Subcutaneous abdominal adipose tissue (tissue), 5 donors: Measurements from ENCODE around the gene KATNBL1.

Experiments used
- H3K27ac ChIP-seq: one replicate; pipeline ENCODE4 v1.7.0; 2013; ENCODE audit warnings: low read depth, mild to moderate bottlenecking, inconsistent platforms, low read length, moderate library complexity
- H3K27me3 ChIP-seq, 5 donors: one replicate each; pipeline ENCODE4 v1.7.0; 2013; ENCODE audit warnings: low read length in 5 of 5, inconsistent platforms in 1 of 5; ENCODE audit not compliant: control insufficient read depth in 5 of 5, insufficient read depth in 4 of 5
- H3K36me3 ChIP-seq, 5 donors: one replicate each; pipeline ENCODE4 v1.7.0; 2013; ENCODE audit warnings: low read length in 5 of 5; ENCODE audit not compliant: control insufficient read depth in 5 of 5, insufficient read depth in 5 of 5
- H3K4me1 ChIP-seq, 5 donors: one replicate each; pipeline ENCODE4 v1.7.0; 2013; ENCODE audit warnings: low read length in 5 of 5, mild to moderate bottlenecking in 3 of 5, moderate library complexity in 1 of 5; ENCODE audit not compliant: control insufficient read depth in 5 of 5, insufficient read depth in 5 of 5
- H3K4me3 ChIP-seq, 5 donors: one replicate each; pipeline ENCODE4 v1.7.0; 2013; ENCODE audit warnings: low read length in 5 of 5, low read depth in 1 of 5
- H3K9ac ChIP-seq, 5 donors: one replicate each; pipeline ENCODE4 v1.7.0; 2013; ENCODE audit warnings: low read length in 5 of 5, mild to moderate bottlenecking in 4 of 5, moderate library complexity in 3 of 5
- H3K9me3 ChIP-seq, 5 donors: one replicate each; pipeline ENCODE4 v1.7.0; 2013; ENCODE audit warnings: low read length in 5 of 5; ENCODE audit not compliant: control insufficient read depth in 5 of 5
- donor health status: healthy.
- donor health status: healthy.
- donor health status: healthy.
- donor health status: healthy.
- donor health status: healthy.

The KATNBL1 gene, protein sequence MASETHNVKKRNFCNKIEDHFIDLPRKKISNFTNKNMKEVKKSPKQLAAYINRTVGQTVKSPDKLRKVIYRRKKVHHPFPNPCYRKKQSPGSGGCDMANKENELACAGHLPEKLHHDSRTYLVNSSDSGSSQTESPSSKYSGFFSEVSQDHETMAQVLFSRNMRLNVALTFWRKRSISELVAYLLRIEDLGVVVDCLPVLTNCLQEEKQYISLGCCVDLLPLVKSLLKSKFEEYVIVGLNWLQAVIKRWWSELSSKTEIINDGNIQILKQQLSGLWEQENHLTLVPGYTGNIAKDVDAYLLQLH

GRCh38 chr15:34209421-34210282 lies at the start of gene KATNBL1:
Gene KATNBL1 (minus strand): TSS chr15:34210096. CDS start chr15:34163676, 46,420 bp downstream.
- H3K36me3 ChIP-seq: peaks cover 0 to 6% (median 0%) of the 10 kb centered on the region in 5 donors
- H3K9ac ChIP-seq: peak within 1 kb of the TSS; percentile 81 to 96 (median 93)
- H3K4me3 ChIP-seq: peak within 1 kb of the TSS; percentile 79 to 92 (median 85)
- peaks cover 0 to 15% (median 13%) of the 10 kb centered on the region in 5 donors for H3K4me1 ChIP-seq
- H3K27me3 ChIP-seq: no peaks in the 10 kb centered on the region
- peak within 1 kb of the TSS; percentile 68 for H3K27ac ChIP-seq
- H3K9me3 ChIP-seq: no peaks in the 10 kb centered on the region

GRCh38 chr15:34259566-34259965 lies 49.7 kb upstream of the KATNBL1 start:
- Histone ChIP-seq H3K27ac (no peak overlapping the region), H3K4me3 (no peak overlapping the region)

DNA sequence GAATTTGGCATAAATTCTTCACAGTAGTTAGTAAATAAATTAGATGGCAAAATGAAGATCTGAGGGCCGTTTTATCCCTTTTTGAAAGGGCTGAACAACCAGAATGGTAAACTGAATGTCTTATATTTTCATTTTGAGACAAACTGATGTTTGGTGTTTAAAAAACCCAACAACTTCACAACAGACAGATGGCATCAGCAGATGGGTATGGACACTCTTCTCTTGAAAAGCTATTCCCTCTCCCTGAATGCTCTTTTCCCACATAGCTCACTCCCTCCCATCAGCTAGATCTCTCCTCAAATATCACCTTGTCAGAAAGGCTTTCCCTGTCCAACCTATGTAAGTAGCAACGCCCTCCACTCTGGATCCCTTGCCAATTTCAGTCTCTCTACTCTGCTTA lies 48.3 kb upstream of the KATNBL1 start:
- Histone ChIP-seq H3K4me1 (no peaks in the 10 kb centered on the region), H3K9ac (no peak overlapping the region), H3K36me3 (peaks cover 36 to 52% (median 43%) of the 10 kb centered on the region in 5 donors), H3K27me3 (no peaks in the 10 kb centered on the region), H3K4me3 (no peak overlapping the region), H3K9me3 (no peaks in the 10 kb centered on the region), H3K27ac (no peak overlapping the region)

More at GRCh38 chr15:34259566-34259965, 49.7 kb upstream of the KATNBL1 start:
- Histone ChIP-seq H3K4me1 (no peaks in the 10 kb centered on the region), H3K9me3 (no peaks in the 10 kb centered on the region), H3K27me3 (no peaks in the 10 kb centered on the region), H3K36me3 (peaks cover 24 to 37% (median 31%) of the 10 kb centered on the region in 5 donors), H3K9ac (no peak overlapping the region)

DNA sequence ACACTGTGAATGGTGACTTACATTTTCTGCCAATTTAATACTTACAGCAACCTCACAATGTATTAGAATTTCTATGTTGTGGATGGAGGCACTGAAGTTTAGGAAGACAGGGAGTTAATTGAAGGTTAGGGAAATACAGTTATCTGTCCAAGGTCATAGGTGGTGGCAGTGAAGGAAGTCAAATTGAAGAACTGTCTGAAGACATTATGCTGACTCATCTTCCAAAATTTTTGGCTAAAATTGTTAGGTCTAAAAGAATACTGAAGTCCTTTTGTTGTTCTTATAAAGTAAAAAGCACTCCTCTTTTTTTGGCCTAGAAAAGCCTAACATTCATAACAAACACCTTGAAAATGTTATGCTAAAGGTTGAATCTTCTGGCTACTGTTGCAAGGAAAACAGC lies 42.6 kb upstream of the KATNBL1 start:
- H3K36me3 ChIP-seq: peaks cover 58 to 94% (median 69%) of the 10 kb centered on the region in 5 donors
- H3K9ac ChIP-seq: no peak overlapping the region
- H3K4me3 ChIP-seq: no peak overlapping the region
- no peaks in the 10 kb centered on the region for H3K27me3 ChIP-seq
- H3K9me3 ChIP-seq: no peaks in the 10 kb centered on the region
- no peaks in the 10 kb centered on the region for H3K4me1 ChIP-seq
- no peak overlapping the region for H3K27ac ChIP-seq

DNA sequence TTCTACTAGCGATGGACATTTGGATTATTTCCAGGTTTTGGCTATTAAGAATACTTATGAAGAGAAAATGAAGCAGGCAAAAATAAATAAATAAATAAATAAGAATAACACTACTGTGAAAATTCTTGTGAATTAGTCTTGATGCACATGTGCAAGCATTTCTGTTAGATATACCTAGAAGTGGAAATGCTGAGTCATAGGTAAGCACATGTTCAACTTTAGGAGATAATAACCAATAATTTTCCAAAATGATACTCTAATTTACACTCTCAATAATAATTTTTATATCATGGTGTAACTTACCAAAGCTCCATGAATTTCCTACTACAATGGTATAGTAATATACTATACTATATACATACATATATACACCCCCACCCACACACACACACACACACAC lies 38.3 kb upstream of the KATNBL1 start:
- no peak overlapping the region for H3K27ac ChIP-seq
- H3K4me3 ChIP-seq: no peak overlapping the region
- no peaks in the 10 kb centered on the region for H3K9me3 ChIP-seq
- H3K4me1 ChIP-seq: no peaks in the 10 kb centered on the region
- no peaks in the 10 kb centered on the region for H3K27me3 ChIP-seq
- peaks cover 52 to 79% (median 61%) of the 10 kb centered on the region in 5 donors for H3K36me3 ChIP-seq
- no peak overlapping the region for H3K9ac ChIP-seq

DNA sequence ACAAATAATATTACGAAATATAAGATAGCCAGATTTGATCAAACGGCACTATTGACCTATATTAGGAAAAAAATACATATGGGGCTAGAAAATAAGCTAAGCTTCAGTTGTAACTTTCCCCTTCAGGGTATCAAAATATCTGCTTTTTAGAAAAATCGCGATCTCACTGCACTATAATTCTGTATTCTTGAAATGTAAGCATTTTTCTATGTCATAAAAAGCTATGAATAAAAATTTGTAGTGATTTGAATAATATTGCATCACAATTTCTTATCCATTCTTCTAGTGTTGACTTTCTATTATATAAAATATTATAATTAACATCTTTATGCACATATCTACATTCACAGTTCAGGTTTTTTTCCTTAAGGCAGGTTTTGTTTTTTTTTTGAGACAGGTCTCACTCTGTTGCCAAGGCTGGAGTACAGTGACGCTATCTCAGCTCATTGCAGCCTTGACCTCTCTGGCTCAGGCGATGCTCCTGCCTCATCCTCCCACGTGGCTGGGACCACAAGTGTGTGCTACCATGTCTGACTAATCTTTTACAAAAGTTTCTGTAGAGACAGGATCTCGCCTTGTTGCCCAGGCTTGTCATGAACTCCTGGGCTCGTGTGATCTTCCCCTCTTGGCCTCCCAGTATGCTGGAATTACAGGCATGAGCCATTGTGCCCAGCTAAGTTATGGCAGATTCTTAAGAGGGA lies 36.5 kb upstream of the KATNBL1 start:
- H3K36me3 ChIP-seq: peaks cover 42 to 67% (median 48%) of the 10 kb centered on the region in 5 donors

GRCh38 chr15:34243226-34243625 lies 33.3 kb upstream of the KATNBL1 start:
- no peak overlapping the region for H3K9ac ChIP-seq

More for the DNA sequence above, 36.5 kb upstream of the KATNBL1 start:
- H3K27ac ChIP-seq: no peak overlapping the region
- no peak overlapping the region for H3K4me3 ChIP-seq
- H3K9me3 ChIP-seq: no peaks in the 10 kb centered on the region
- no peaks in the 10 kb centered on the region for H3K4me1 ChIP-seq
- no peaks in the 10 kb centered on the region for H3K27me3 ChIP-seq
- H3K9ac ChIP-seq: no peak overlapping the region

GRCh38 chr15:34242331-34242710 lies 32.4 kb upstream of the KATNBL1 start:
- H3K36me3 ChIP-seq: peaks cover 29 to 65% (median 50%) of the 10 kb centered on the region in 5 donors
- H3K9me3 ChIP-seq: no peaks in the 10 kb centered on the region
- H3K4me1 ChIP-seq: no peaks in the 10 kb centered on the region
- no peak overlapping the region for H3K4me3 ChIP-seq
- H3K27me3 ChIP-seq: no peaks in the 10 kb centered on the region
- no peak overlapping the region for H3K9ac ChIP-seq
- H3K27ac ChIP-seq: no peak overlapping the region

More at GRCh38 chr15:34243226-34243625, 33.3 kb upstream of the KATNBL1 start:
- Histone ChIP-seq H3K36me3 (peaks cover 30 to 64% (median 44%) of the 10 kb centered on the region in 5 donors), H3K4me1 (no peaks in the 10 kb centered on the region), H3K4me3 (no peak overlapping the region), H3K9me3 (no peaks in the 10 kb centered on the region), H3K27me3 (no peaks in the 10 kb centered on the region), H3K27ac (no peak overlapping the region)

GRCh38 chr15:34241376-34242330 lies 31.8 kb upstream of the KATNBL1 start:
- Histone ChIP-seq H3K27me3 (no peaks in the 10 kb centered on the region), H3K4me1 (no peaks in the 10 kb centered on the region), H3K9me3 (no peaks in the 10 kb centered on the region), H3K9ac (no peak overlapping the region), H3K27ac (no peak overlapping the region), H3K36me3 (peaks cover 32 to 71% (median 54%) of the 10 kb centered on the region in 5 donors), H3K4me3 (no peak overlapping the region)
